Activated CD4-positive, alpha-beta T cell treated with anti-CD3 and anti-CD28 coated beads, Interleukin-2, amount 50 U/mL, for 1 hour (primary cell): ENCODE data around the gene NUTF2.
A peak's percentile ranks its signal among the peaks of the same experiment; 100 is the strongest.

Experiments used
- DNase-seq: peaks from one replicate; pipeline ENCODE4 v3.0.0-alpha.2; 2020

NUTF2 gene

DNA sequence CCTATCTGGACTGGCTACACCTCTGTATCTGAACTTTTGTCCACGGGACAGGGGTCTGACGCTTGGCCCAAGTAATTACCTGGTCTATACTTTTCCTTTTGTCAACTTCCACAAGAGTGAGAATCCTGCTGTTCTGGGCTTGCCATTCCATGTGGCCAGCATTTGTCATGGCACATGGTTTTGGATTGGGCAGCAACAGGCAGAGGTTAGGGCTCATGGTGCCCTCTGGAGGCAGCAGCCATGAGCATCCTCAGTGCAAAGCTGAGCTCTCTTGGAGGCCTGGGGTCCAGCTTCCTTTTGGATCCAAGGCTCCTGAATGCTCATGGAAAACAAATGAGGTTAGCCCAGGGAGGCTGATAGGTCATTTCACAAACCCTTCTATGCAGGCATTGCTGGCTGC lies 18.6 kb downstream of the NUTF2 start:
- DNase-seq, result peak; percentile 8

DNA sequence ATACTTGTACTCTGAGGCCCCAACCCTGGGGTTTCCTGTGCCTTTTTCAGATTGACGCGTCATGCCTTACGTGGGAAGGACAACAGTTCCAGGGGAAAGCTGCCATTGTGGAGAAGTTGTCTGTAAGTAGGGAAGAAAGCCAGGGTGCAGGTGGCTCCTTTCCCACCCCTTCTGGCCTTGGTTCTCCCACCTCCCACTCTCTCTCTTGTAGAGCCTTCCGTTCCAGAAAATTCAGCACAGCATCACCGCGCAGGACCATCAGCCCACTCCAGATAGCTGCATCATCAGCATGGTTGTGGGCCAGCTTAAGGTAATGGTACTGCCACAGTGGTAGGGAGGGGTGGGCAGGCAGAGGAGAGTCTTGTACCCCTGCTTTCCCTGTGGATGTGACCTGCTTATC lies 21.6 kb downstream of the NUTF2 start:
- DNase-seq, result no peak

DNA sequence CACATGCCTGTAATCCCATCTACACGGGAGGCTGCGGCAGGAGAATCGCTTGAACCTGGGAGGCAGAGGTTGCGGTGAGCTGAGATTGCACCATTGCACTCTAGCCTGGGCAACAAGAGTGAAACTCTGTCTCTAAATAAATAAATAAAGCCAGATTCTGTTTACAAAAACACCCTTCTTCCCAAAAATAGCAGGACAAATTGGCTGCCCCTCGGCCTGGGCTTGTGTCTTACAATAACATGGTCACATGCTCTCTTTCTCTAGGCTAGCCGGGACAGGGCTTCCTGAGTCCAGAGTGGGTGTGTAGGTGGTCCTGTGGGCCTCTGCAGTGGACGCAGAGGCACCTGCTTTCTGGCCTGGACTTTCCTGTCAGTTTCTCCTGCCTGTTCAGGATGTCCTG lies 22.9 kb downstream of the NUTF2 start:
- DNase-seq, result no peak

DNA sequence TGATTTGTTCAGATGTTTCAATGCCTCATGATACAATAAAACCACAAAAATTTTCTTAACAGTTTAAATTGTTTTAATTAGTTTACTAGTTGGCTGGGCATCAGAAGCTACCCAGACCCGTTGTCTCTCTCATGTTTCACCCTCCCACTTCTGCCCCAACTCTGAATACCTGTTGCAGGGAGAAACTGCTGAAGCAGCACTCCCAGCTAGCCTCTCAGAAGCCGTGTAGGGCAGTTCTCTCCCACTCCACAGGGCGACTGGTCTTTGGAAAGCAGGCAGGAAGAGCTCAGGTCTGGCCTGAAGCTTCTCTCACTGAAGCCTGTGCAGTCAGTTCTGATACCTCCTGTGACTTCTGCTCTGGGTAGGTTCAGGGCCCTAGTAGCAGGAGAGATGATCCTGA lies 24.5 kb downstream of the NUTF2 start:
- no peak for DNase-seq

DNA sequence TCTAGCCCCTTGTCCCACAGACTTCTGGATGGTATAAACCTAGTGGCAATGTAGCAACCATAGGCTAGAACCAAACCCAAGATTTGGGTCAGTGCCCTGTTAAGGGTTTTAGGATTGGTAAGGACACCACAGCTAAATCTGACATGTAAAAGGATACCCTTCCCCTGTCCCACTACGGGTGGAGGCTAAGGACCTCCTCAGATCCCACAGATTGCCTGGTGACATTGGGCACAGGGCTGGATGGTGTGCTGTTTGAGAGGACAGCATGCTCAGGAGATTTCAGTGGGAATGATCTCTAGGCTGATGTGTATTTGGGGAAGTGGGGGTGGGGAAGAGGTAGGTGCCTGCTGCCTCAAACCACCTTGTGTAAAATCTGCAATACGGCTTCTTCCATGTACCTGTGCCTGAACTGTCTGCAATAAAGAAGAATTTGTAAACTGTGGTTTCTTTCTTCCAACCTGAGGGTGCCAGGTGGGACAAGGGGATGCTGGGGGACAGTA lies 25.4 kb downstream of the NUTF2 start:
- no peak for DNase-seq

DNA sequence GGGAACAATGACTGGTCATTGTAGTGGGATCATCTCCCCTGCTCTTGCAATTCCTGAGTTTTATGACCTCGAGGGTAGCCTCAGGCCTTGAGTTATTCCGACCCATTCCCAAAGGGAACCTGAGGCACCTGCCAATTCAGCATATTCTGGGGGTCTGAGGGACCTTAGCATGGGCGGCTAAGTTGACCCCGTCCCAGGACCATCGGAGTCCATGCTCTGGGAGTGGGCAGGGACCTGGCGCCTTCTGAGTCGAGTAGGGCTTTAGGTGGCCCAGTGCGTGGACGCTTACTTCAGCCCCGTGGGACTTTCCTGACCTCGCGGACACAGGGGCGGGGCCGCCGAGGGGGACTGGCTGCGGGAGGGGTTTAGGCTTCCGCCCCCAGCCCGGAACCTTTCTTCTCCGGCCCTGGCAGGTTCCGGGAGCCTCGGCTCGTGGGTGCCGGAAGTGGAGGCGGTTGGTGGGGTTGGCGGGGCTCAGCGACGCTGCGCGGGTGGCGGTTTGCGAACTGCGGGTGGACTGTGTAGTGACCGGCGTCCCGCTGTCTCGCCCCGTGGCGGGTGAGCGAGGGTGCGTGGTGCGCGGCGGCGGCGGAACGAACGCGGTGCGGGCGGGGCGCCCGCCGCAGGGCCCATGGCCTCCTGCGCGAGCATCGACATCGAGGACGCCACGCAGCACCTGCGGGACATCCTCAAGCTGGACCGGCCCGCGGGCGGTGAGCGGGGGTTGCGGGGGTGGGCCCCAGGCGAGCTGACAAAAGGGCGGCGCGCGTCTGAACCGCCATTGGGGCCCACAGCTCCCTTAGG lies 26.1 kb downstream of the NUTF2 start, which contains the start of gene EDC4:
Gene EDC4, plus strand, starts transcription at position 422 of the 804 bp plus-strand sequence. Its CDS starts 210 bp downstream, at position 632.
- DNase-seq, result peak; percentile 84

DNA sequence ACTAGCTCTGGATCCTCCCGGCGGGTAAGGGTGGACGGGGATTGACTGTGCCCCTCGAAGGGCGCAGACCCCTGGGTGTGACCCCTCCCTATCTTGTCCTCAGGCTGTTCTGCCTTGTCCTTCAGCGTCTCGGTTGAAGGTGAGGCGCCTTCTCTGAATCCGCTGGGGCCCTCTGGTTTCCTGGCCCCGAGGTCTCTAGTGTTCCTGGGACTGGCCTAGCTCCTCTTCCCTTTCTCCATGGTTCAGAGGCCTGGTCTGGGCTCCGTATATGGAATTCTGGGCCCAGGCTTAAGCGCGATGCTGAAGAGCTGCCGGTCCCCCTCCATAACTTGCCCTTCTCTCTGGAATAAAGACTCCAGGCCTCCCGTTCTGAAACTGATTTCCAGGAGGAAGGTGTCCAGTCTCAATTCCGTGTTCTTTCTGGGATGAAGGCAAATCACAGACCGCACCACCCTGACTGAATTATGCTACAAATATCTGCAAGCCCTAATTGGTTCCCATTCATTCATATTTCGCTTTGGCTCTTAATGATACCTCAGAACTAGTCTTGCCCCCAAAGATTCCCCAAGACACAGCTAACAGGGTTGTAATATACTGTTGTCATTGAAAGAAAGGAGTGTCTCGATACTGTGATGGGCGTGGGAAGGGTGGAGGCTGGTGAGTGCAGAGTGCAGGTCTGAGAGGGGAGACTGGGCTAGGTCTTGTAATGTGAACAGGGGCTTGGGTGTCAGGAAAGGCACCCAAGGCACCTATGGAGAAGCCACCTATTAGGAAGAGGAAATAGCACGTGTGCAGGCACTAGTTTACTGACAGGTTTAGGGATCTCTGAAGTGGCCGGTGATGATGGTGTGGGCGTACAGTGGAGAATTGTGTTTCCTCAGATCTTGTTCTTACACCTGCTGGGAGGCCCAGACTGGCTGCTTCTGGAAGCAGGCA lies 27.0 kb downstream of the NUTF2 start:
- no peak for DNase-seq

DNA sequence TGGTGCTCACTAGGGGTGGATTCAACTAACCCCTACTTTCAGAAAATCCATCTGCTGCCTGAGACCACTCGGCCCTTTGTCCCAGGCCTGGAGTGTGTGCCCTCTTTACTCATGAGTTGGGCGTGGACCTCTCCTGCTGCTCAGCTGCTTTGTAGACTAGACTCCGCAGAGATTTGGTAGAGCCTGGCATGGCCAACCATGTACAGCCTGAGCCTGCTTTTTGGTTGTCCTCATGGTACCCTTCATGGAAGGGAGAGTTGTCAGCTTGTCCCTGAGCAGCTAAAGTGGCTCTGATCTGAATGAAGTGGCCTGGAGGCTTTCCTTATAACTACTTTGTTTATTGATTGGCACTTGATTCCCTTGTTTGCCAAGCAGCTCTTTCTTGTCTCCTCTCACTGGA lies 27.6 kb downstream of the NUTF2 start:
- DNase-seq, result no peak

DNA sequence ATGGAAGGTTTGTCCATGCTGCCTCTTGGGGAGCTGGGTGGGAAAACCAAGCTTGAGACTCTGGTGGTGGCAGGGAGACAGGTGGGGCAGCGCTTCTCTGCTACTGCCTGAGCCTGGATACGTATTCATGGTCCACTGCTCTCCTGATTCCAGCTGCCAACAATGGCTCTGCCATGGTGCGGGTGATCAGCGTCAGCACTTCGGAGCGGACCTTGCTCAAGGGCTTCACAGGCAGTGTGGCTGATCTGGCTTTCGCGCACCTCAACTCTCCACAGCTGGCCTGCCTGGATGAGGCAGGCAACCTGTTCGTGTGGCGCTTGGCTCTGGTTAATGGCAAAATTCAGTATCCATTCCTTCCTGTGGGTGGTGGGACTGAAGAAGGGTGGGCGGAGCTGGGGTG lies 30.3 kb downstream of the NUTF2 start:
- DNase-seq, result no peak

DNA sequence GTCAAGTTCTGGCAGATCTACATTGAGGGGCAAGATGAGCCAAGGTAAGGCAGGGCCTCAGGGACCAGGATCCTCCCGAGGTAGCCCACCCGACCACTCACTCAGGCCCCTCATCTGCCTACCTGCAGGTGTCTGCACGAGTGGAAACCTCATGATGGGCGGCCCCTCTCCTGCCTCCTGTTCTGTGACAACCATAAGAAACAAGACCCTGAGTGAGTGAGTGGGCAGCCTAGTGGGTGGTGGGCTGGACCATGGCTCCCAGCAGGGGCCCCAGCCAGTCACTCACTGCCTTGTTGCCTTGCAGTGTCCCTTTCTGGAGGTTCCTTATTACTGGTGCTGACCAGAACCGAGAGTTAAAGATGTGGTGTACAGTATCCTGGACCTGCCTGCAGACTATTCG lies 31.5 kb downstream of the NUTF2 start:
- no peak for DNase-seq

DNA sequence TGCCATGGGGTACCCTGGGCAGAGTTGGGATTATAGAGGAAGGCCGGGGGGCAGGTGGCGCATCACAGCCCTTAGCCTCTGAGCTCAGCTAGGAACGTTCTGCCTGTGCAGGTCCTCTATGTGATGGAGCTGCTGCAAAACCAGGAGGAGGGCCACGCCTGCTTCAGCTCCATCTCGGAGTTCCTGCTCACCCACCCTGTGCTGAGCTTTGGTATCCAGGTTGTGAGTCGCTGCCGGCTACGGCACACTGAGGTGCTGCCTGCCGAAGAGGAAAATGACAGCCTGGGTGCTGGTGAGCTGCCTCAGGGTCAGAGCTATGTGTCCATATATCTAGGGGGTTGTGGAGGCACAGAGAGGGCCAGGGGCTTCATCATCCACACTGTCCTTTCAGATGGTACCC lies 32.1 kb downstream of the NUTF2 start:
- DNase-seq, result no peak

DNA sequence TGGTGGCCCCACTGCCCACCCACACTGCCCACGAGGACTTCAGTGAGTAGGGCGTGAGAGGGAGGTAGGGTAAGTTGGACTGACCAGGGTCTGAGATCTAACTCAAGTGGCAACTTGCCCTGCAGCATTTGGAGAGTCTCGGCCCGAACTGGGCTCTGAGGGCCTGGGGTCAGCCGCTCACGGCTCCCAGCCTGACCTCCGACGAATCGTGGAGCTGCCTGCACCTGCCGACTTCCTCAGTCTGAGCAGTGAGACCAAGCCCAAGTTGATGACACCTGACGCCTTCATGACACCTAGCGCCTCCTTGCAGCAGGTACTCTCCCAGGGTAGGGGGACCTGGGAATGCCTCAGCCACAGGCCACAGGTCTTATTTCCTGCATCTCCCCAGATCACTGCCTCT lies 32.7 kb downstream of the NUTF2 start:
- no peak for DNase-seq

DNA sequence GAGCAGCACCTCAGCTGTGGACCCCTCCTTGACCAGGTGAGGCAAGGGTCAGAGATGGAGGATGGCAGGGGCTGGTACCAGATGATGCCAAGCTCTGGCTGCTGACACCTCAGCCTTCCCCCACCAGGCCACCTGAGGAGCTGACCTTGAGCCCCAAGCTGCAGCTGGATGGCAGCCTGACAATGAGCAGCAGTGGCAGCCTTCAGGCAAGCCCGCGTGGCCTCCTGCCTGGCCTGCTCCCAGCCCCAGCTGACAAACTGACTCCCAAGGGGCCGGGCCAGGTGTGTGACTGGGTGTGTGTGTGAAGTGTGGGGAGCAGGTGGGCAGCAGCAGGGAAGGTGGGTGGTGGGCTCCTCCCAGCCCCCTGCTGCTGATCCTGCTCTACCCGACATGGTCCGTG lies 33.2 kb downstream of the NUTF2 start:
- no peak for DNase-seq

DNA sequence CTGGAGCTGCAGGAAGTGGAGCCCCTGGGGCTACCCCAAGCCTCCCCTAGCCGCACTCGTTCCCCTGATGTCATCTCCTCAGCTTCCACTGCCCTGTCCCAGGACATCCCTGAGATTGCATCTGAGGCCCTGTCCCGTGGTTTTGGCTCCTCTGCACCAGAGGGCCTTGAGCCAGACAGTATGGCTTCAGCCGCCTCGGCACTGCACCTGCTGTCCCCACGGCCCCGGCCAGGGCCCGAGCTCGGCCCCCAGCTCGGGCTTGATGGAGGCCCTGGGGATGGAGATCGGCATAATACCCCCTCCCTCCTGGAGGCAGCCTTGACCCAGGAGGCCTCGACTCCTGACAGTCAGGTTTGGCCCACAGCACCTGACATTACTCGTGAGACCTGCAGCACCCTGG lies 33.9 kb downstream of the NUTF2 start:
- no peak for DNase-seq

DNA sequence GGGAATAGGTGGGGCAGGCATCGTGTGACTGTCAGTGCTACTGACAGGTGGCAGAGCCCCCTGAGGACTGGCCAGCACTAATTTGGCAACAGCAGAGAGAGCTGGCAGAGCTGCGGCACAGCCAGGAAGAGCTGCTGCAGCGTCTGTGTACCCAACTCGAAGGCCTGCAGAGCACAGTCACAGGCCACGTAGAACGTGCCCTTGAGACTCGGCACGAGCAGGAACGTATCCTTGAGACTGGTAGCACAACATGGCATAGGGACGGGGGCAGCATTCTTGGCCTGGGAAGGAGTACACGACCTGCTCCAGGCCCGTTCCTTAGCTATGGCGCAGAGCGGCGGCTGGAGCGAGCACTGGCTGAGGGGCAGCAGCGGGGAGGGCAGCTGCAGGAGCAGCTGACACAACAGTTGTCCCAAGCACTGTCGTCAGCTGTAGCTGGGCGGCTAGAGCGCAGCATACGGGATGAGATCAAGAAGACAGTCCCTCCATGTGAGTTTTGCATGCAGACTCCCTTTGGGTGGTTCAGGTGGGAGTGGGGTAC lies 35.0 kb downstream of the NUTF2 start:
- DNase-seq, result no peak

DNA sequence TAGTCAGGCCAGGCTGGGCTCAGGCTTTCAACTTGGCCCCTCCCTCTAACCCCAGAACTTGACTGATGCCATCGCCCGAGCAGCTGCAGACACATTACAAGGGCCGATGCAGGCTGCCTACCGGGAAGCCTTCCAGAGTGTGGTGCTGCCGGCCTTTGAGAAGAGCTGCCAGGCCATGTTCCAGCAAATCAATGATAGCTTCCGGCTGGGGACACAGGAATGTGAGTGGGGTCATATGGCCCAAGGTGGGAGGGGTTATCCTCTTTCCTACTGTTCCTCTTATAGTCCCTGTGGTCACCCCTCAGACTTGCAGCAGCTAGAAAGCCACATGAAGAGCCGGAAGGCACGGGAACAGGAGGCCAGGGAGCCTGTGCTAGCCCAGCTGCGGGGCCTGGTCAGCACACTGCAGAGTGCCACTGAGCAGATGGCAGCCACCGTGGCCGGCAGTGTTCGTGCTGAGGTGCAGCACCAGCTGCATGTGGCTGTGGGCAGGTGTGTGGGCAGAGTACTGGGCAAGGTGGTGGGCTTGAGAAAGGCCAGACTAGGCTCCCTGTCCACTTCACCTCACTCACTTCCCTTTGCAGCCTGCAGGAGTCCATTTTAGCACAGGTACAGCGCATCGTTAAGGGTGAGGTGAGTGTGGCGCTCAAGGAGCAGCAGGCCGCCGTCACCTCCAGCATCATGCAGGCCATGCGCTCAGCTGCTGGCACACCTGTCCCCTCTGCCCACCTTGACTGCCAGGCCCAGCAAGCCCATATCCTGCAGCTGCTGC lies 35.8 kb downstream of the NUTF2 start:
- DNase-seq, result no peak

DNA sequence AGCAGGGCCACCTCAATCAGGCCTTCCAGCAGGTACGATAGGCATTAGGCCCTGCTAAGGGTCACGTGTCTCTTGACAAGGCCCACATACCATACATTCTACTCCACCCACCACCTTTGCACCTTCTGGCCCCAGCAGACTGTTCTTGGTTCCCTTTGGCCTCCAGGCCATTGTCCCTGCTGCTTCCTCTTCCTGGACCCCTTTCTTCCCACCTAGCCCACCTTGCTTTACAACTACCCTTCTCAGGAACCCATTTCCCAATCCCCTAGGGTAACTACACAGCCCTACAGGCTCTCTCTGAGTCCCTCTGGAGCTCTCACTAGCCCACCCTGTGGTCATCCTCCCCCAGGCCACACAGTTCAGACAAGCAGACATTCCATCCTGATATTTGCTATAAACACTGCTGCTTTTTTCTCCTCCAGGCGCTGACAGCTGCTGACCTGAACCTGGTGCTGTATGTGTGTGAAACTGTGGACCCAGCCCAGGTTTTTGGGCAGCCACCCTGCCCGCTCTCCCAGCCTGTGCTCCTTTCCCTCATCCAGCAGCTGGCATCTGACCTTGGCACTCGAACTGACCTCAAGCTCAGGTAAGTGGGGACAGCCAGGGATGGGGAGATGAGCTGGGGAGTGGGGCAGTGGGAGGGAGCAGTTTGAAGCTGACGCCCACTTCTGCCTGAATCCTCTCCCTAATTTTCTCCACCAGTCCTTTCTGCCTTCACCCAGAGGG lies 36.6 kb downstream of the NUTF2 start:
- no peak for DNase-seq

DNA sequence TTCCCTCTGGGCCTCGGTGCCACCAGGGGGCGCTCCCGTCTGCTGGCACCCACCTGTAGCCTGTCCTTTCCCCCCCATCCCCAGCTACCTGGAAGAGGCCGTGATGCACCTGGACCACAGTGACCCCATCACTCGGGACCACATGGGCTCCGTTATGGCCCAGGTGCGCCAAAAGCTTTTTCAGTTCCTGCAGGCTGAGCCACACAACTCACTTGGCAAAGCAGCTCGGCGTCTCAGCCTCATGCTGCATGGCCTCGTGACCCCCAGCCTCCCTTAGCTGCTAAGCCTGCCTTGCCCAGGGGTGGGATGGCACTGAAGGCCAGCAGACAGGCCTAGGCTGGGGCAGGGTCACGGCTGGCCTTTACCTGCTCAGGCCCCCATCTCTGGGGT lies 37.1 kb downstream of the NUTF2 start:
- DNase-seq, result peak; percentile 77

DNA sequence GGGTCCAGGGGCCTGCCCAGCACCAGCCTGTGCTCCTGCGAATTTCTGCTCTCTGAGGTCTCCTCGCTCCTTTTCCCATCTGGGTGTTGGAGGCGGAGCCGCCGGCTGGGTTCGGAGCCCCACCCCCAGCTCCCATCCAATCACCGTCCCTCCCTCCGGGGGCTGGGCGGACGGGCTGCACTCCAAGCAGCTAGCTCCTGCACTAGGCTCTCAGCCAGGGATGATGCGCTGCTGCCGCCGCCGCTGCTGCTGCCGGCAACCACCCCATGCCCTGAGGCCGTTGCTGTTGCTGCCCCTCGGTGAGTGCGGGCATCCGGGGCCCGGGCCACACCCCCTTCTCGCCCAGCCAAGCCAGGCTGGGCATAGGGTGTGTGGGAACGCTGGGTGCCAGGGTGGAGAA lies 38.0 kb downstream of the NUTF2 start, which contains the start of gene NRN1L:
Gene NRN1L, plus strand, starts transcription at position 202 of the 400 bp plus-strand sequence. Its CDS starts 19 bp downstream, at position 221.
- no peak for DNase-seq

DNA sequence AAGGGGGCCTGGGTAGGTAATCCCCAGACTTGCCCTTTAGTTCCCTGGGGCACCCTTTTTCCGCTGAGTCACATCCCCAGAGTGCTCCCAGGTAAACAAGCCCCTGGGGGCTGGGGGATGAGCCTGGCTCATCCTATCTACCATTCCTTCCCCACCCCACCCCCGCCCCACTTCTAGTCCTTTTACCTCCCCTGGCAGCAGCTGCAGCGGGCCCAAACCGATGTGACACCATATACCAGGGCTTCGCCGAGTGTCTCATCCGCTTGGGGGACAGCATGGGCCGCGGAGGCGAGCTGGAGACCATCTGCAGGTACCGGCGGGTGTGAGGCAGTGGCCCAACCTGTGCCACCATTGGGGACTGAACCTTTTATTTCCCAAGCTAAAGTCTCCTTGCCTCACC lies 38.8 kb downstream of the NUTF2 start:
- DNase-seq, result no peak

DNA sequence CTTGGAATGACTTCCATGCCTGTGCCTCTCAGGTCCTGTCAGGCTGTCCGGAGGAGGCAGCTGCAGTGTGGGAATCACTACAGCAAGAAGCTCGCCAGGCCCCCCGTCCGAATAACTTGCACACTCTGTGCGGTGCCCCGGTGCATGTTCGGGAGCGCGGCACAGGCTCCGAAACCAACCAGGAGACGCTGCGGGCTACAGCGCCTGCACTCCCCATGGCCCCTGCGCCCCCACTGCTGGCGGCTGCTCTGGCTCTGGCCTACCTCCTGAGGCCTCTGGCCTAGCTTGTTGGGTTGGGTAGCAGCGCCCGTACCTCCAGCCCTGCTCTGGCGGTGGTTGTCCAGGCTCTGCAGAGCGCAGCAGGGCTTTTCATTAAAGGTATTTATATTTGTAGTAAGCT lies 39.2 kb downstream of the NUTF2 start:
- DNase-seq, result no peak

DNA sequence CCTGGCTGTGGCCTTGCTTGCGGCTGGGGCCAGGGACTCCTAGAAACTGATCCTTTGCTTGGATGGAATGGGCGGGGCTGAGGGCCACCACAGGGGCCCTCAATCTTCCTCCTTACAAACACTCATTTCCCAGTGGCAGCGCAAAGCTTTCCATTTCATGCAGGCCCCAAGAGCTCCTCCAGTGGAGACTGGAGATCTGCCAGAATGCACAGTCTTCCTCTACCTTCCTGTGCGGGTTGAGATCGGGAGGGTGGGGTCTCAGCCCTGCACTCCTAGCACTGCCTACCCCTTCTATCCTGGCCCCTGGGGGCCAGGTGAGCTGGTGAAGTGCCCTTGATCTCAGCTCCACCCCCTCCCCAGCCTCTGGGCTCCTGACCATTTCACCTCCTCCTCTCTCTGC lies 39.7 kb downstream of the NUTF2 start:
- DNase-seq, result no peak
